HL-60 (cell line): ENCODE data around the gene ABCD3.

Experiments
- POLR2AphosphoS5 ChIP-seq: IDR thresholded peaks from 2 replicates; pipeline ENCODE4 v1.6.1; 2012; ENCODE audit warnings: low read depth
- TF ChIP-seq, protein P1 (sequence below): IDR thresholded peaks from one replicate; pipeline ENCODE4 v1.5.1; 2011; ENCODE audit warnings: low read length, control low read depth, inconsistent platforms; ENCODE audit not compliant: insufficient read depth
- TF ChIP-seq, protein P2 (sequence below): IDR thresholded peaks from 2 replicates; pipeline ENCODE4 v1.6.1; 2012; ENCODE audit warnings: low read depth; ENCODE audit not compliant: insufficient replicate concordance

DNA sequence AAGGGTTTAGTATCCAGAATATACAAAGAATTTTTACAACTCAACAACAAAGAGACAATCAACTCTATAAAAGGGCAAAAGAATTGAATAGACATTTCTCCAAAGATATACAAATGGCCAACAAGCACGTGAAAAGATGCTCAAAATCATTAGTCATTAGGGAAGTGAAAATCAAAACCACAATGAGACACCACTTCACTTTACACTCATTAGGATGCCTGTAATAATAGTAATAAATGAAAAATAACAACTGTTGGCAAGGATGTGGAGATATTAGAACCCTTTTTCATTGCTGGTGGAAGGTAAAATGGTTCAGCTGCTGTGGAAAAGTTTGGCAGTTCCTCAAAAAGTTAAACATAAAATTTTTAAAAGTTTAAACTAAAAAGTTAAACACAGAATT lies 7.0 kb upstream of the ABCD3 start:
- TF ChIP-seq, protein P1, sequence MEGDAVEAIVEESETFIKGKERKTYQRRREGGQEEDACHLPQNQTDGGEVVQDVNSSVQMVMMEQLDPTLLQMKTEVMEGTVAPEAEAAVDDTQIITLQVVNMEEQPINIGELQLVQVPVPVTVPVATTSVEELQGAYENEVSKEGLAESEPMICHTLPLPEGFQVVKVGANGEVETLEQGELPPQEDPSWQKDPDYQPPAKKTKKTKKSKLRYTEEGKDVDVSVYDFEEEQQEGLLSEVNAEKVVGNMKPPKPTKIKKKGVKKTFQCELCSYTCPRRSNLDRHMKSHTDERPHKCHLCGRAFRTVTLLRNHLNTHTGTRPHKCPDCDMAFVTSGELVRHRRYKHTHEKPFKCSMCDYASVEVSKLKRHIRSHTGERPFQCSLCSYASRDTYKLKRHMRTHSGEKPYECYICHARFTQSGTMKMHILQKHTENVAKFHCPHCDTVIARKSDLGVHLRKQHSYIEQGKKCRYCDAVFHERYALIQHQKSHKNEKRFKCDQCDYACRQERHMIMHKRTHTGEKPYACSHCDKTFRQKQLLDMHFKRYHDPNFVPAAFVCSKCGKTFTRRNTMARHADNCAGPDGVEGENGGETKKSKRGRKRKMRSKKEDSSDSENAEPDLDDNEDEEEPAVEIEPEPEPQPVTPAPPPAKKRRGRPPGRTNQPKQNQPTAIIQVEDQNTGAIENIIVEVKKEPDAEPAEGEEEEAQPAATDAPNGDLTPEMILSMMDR = no peak
- TF ChIP-seq, protein P2, sequence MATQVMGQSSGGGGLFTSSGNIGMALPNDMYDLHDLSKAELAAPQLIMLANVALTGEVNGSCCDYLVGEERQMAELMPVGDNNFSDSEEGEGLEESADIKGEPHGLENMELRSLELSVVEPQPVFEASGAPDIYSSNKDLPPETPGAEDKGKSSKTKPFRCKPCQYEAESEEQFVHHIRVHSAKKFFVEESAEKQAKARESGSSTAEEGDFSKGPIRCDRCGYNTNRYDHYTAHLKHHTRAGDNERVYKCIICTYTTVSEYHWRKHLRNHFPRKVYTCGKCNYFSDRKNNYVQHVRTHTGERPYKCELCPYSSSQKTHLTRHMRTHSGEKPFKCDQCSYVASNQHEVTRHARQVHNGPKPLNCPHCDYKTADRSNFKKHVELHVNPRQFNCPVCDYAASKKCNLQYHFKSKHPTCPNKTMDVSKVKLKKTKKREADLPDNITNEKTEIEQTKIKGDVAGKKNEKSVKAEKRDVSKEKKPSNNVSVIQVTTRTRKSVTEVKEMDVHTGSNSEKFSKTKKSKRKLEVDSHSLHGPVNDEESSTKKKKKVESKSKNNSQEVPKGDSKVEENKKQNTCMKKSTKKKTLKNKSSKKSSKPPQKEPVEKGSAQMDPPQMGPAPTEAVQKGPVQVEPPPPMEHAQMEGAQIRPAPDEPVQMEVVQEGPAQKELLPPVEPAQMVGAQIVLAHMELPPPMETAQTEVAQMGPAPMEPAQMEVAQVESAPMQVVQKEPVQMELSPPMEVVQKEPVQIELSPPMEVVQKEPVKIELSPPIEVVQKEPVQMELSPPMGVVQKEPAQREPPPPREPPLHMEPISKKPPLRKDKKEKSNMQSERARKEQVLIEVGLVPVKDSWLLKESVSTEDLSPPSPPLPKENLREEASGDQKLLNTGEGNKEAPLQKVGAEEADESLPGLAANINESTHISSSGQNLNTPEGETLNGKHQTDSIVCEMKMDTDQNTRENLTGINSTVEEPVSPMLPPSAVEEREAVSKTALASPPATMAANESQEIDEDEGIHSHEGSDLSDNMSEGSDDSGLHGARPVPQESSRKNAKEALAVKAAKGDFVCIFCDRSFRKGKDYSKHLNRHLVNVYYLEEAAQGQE = no peak
- TF ChIP-seq POLR2AphosphoS5 = no peak
